ENCODE measurements around the gene DNM2. TPM values are rescaled to one million over a fixed set of nuclear protein-coding genes. Genes with fewer than 3 reads are reported as not detected.

DNM2 gene
- total and polyA plus RNA-seq, 9 of the 15 experiments (the other 6 are each of a cell fraction or from before 2014, with no cell fraction given), result 2.2 to 161 (median 72.6) TPM

DNA sequence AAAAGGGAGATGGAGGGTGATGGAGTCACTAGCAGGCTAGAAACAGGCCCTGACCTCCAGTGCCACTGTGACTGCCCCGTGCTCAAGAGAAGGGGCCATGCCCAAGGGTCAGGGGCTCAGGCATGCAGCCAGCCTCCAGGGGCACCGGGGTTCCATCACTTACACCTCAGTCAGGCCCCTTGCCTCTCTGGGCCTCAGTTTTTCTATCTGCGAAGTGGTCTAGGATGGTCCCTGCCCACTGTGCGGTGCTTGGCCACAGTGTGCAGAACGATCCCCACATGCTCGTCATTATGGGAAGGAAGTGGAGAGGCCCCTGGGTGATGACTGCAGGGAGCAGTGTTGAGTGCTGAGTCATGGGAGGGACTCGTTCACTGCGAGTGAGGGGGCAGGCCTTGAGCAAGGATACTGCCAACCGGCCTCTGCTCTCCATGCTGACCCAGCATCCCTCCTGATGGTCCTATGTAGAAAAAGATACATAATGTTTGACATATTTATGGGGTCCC is 95.1 kb downstream of the DNM2 start (continued):
- TF ChIP-seq, protein P1, sequence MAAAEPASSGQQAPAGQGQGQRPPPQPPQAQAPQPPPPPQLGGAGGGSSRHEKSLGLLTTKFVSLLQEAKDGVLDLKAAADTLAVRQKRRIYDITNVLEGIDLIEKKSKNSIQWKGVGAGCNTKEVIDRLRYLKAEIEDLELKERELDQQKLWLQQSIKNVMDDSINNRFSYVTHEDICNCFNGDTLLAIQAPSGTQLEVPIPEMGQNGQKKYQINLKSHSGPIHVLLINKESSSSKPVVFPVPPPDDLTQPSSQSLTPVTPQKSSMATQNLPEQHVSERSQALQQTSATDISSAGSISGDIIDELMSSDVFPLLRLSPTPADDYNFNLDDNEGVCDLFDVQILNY (CRISPR knock-in tag; IDR thresholded peaks at IDR 0.05), result no peak
- TF ChIP-seq MYBL2 (IDR thresholded peaks at IDR 0.05; ENCODE audit: low read depth), result no peak
- no peak for TF ChIP-seq MYBL2 (CRISPR knock-in tag; IDR thresholded peaks at IDR 0.05; ENCODE audit: borderline replicate concordance)
- TF ChIP-seq FOXK2 (conservative IDR thresholded peaks at IDR 0.05 in 1 of 2, IDR thresholded peaks at IDR 0.05 in 1 of 2; ENCODE audit: low read depth in 2 of 2), result no peak
- no peak for TF ChIP-seq NONO (IDR thresholded peaks at IDR 0.05; ENCODE audit: low read depth in 2 of 2, low read length in 1 of 2)
- TF ChIP-seq SMARCB1 (IDR thresholded peaks at IDR 0.05; ENCODE audit: insufficient read length, low read depth), result no peak
- TF ChIP-seq ZNF175 (CRISPR knock-in tag; IDR thresholded peaks at IDR 0.05; ENCODE audit: low read depth), result peak; percentile 40; the same call in 1 of the 2 replicates
- TF ChIP-seq, protein P2, sequence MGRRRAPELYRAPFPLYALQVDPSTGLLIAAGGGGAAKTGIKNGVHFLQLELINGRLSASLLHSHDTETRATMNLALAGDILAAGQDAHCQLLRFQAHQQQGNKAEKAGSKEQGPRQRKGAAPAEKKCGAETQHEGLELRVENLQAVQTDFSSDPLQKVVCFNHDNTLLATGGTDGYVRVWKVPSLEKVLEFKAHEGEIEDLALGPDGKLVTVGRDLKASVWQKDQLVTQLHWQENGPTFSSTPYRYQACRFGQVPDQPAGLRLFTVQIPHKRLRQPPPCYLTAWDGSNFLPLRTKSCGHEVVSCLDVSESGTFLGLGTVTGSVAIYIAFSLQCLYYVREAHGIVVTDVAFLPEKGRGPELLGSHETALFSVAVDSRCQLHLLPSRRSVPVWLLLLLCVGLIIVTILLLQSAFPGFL (CRISPR knock-in tag; IDR thresholded peaks at IDR 0.05), result no peak
- no peak for TF ChIP-seq ZNF766 (CRISPR knock-in tag; conservative IDR thresholded peaks at IDR 0.05)
- TF ChIP-seq, protein P3, sequence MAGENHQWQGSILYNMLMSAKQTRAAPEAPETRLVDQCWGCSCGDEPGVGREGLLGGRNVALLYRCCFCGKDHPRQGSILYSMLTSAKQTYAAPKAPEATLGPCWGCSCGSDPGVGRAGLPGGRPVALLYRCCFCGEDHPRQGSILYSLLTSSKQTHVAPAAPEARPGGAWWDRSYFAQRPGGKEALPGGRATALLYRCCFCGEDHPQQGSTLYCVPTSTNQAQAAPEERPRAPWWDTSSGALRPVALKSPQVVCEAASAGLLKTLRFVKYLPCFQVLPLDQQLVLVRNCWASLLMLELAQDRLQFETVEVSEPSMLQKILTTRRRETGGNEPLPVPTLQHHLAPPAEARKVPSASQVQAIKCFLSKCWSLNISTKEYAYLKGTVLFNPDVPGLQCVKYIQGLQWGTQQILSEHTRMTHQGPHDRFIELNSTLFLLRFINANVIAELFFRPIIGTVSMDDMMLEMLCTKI (IDR thresholded peaks at IDR 0.05; ENCODE audit: partially characterized antibody), result no peak
- TF ChIP-seq HDGF (IDR thresholded peaks at IDR 0.05), result no peak
- no peak for TF ChIP-seq ZNF431 (CRISPR knock-in tag; IDR thresholded peaks at IDR 0.05)
- TF ChIP-seq ZNF668 (CRISPR knock-in tag; IDR thresholded peaks at IDR 0.05), result no peak
- no peak for TF ChIP-seq MTA2 (IDR thresholded peaks at IDR 0.05; ENCODE audit: low read depth)
- TF ChIP-seq SRF (CRISPR knock-in tag; IDR thresholded peaks at IDR 0.05), result no peak
- TF ChIP-seq, protein P4, sequence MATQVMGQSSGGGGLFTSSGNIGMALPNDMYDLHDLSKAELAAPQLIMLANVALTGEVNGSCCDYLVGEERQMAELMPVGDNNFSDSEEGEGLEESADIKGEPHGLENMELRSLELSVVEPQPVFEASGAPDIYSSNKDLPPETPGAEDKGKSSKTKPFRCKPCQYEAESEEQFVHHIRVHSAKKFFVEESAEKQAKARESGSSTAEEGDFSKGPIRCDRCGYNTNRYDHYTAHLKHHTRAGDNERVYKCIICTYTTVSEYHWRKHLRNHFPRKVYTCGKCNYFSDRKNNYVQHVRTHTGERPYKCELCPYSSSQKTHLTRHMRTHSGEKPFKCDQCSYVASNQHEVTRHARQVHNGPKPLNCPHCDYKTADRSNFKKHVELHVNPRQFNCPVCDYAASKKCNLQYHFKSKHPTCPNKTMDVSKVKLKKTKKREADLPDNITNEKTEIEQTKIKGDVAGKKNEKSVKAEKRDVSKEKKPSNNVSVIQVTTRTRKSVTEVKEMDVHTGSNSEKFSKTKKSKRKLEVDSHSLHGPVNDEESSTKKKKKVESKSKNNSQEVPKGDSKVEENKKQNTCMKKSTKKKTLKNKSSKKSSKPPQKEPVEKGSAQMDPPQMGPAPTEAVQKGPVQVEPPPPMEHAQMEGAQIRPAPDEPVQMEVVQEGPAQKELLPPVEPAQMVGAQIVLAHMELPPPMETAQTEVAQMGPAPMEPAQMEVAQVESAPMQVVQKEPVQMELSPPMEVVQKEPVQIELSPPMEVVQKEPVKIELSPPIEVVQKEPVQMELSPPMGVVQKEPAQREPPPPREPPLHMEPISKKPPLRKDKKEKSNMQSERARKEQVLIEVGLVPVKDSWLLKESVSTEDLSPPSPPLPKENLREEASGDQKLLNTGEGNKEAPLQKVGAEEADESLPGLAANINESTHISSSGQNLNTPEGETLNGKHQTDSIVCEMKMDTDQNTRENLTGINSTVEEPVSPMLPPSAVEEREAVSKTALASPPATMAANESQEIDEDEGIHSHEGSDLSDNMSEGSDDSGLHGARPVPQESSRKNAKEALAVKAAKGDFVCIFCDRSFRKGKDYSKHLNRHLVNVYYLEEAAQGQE (IDR thresholded peaks at IDR 0.05; ENCODE audit: borderline replicate concordance), result peak; percentile 27; the same call in 1 of the 2 replicates
- TF ChIP-seq, protein P4 (CRISPR knock-in tag; IDR thresholded peaks at IDR 0.05; ENCODE audit: low read depth), result 0 out of 2 replicates have a peak, but pooled peaks have one; percentile 23
